OCI-LY7 (cell line): ENCODE measurements around the gene BLM. TPM values are rescaled to one million over a fixed set of nuclear protein-coding genes. Genes with fewer than 3 reads are reported as not detected.
A peak's percentile ranks its signal among the peaks of the same experiment; 100 is the strongest.

ENCODE experiments used
- BruUV-seq: library from RNA; stranded (reverse); fragments of 400-500 nt; replicated peaks from 2 replicates; lab custom pipeline; 2021; lab: Mats Ljungman, UMichigan
- CTCF ChIA-PET: fragments of 300-600 bp; sonication (Branson Sonifier 250); formaldehyde crosslinking; loops from one replicate; lab custom pipeline; 2022; ENCODE audit warnings: antibody characterized with exemption; ENCODE audit not compliant: unreplicated experiment; lab: Charles Lee
- POLR2A ChIA-PET: fragments of 300-600 bp; sonication (Branson Sonifier 250); formaldehyde crosslinking; loops from one replicate; lab custom pipeline; 2022; ENCODE audit warnings: antibody characterized with exemption; lab: Charles Lee
- DNase-seq: peaks from one replicate; pipeline ENCODE4 v3.0.0-alpha.2; 2015; ENCODE audit warnings: low spot score
- H2AFZ ChIP-seq: fragments of 200-600 bp; sonication (generic), shearing (Covaris generic); 2 replicates; pipeline ENCODE4 v1.6.1; 2014; ENCODE audit warnings: mild to moderate bottlenecking, antibody characterized with exemption, low read length, moderate library complexity
- H3K27ac ChIP-seq: fragments of 200-600 bp; sonication (generic); 2 replicates; pipeline ENCODE4 v1.5.1; 2014; ENCODE audit warnings: mixed run types, low read depth, mild to moderate bottlenecking, moderate library complexity, low read length, inconsistent platforms; ENCODE audit not compliant: poor library complexity, severe bottlenecking
- H3K36me3 ChIP-seq: fragments of 200-600 bp; sonication (generic); 2 replicates; pipeline ENCODE4 v1.6.1; 2014; ENCODE audit warnings: mild to moderate bottlenecking, antibody characterized with exemption, low read length, moderate library complexity, mixed read lengths; ENCODE audit not compliant: insufficient read depth
- H3K4me1 ChIP-seq: fragments of 200-600 bp; sonication (generic); 2 replicates; pipeline ENCODE4 v1.5.1; 2014; ENCODE audit warnings: mild to moderate bottlenecking, low read length; ENCODE audit not compliant: insufficient read depth, poor library complexity, severe bottlenecking
- H3K4me2 ChIP-seq: fragments of 200-600 bp; sonication (generic); 2 replicates; pipeline ENCODE4 v1.6.1; 2014; ENCODE audit warnings: mild to moderate bottlenecking, low read length
- H3K4me3 ChIP-seq: fragments of 200-600 bp; sonication (generic); 2 replicates; pipeline ENCODE4 v1.5.1; 2014; ENCODE audit warnings: mild to moderate bottlenecking, low read depth, low read length; ENCODE audit not compliant: poor library complexity, severe bottlenecking
- H3K79me2 ChIP-seq: fragments of 200-600 bp; sonication (generic); 2 replicates; pipeline ENCODE4 v1.6.1; 2016; ENCODE audit warnings: low read depth, mild to moderate bottlenecking, low read length, moderate library complexity, mixed read lengths; ENCODE audit not compliant: insufficient read depth
- H3K9me2 ChIP-seq: fragments of 200-600 bp; sonication (generic); 2 replicates; pipeline ENCODE4 v1.6.1; 2016; ENCODE audit warnings: mild to moderate bottlenecking, low read length, mixed read lengths; ENCODE audit not compliant: insufficient read depth
- H3K9me3 ChIP-seq: fragments of 200-600 bp; sonication (generic); 2 replicates; pipeline ENCODE4 v1.6.1; 2014; ENCODE audit warnings: mild to moderate bottlenecking, mixed run types, low read length, mixed read lengths
- H4K20me1 ChIP-seq: fragments of 200-600 bp; sonication (generic); 2 replicates; pipeline ENCODE4 v1.6.1; 2014; ENCODE audit warnings: mild to moderate bottlenecking, antibody characterized with exemption, low read length, moderate library complexity, mixed read lengths; ENCODE audit not compliant: insufficient read depth
- EZH2phosphoT487 ChIP-seq: fragments of 200-600 bp; sonication (generic); IDR thresholded peaks from 2 replicates; pipeline ENCODE4 v1.6.1; 2018; ENCODE audit warnings: low read depth, borderline replicate concordance, mild to moderate bottlenecking, mixed run types, antibody characterized with exemption, low read length, moderate library complexity, mixed read lengths
- intact Hi-C: fragments of 100-400 bp; cut with micrococcal nuclease; formaldehyde crosslinking; loops from one replicate; pipeline ENCODE4 v1.10.0; 2022; ENCODE audit not compliant: unreplicated experiment
- total RNA-seq, 2 experiments: library from RNA; depleted of rRNA in 1 of 2; stranded (reverse); fragments of >200 nt in 1 of 2; shearing (Covaris generic) in 1 of 2; gene quantifications; 2 replicates each; pipeline ENCODE4 v1.2.3, GENCODE V29; 2014 to 2022
- TF ChIP-seq, protein P1 (sequence below): fragments of 200-600 bp; sonication (generic); conservative IDR thresholded peaks from 2 replicates; pipeline ENCODE4 v1.5.1; 2014; ENCODE audit warnings: mild to moderate bottlenecking, antibody characterized with exemption, low read length, moderate library complexity, mixed read lengths

The BLM gene
- total RNA-seq, 2 experiments from 2014 or later, result 47.1 to 51.8 TPM

DNA sequence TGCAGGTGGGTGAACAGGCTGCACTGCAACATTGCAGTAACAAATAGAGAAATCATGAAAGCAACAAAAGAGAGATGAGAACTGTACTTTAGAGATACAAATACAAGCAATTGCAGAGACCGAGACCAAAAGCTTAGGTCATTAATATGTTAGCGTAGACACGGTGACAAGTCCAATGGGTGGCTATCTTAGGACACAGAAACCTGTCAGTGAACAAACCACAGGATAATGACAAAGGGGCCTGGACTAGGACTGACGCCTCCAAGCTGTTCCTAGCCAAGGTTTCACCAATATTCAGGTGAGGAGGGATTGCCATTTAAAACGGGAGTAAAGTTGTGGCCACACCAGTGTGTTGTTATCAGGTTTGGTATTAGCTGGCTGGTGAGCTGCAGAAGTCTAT lies 41.7 kb upstream of the BLM start:
- intact Hi-C loops, result no loop called here
- Histone ChIP-seq H3K27ac (no peak overlapping the region), H3K4me3 (no peak overlapping the region), H3K9me2 (no peaks in the 10 kb centered on the region), H2AFZ (no peak overlapping the region), H3K9me3 (no peaks in the 10 kb centered on the region), H3K79me2 (no peaks in the 10 kb centered on the region), H4K20me1 (no peaks in the 10 kb centered on the region), H3K36me3 (no peaks in the 10 kb centered on the region), H3K4me1 (no peaks in the 10 kb centered on the region), H3K4me2 (no peak overlapping the region)
- POLR2A ChIA-PET, result no interaction called here
- CTCF ChIA-PET, result no interaction called here
- no peak for DNase-seq
- no TSS peak for BruUV-seq
- TF ChIP-seq, protein P1, sequence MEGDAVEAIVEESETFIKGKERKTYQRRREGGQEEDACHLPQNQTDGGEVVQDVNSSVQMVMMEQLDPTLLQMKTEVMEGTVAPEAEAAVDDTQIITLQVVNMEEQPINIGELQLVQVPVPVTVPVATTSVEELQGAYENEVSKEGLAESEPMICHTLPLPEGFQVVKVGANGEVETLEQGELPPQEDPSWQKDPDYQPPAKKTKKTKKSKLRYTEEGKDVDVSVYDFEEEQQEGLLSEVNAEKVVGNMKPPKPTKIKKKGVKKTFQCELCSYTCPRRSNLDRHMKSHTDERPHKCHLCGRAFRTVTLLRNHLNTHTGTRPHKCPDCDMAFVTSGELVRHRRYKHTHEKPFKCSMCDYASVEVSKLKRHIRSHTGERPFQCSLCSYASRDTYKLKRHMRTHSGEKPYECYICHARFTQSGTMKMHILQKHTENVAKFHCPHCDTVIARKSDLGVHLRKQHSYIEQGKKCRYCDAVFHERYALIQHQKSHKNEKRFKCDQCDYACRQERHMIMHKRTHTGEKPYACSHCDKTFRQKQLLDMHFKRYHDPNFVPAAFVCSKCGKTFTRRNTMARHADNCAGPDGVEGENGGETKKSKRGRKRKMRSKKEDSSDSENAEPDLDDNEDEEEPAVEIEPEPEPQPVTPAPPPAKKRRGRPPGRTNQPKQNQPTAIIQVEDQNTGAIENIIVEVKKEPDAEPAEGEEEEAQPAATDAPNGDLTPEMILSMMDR, result no peak

DNA sequence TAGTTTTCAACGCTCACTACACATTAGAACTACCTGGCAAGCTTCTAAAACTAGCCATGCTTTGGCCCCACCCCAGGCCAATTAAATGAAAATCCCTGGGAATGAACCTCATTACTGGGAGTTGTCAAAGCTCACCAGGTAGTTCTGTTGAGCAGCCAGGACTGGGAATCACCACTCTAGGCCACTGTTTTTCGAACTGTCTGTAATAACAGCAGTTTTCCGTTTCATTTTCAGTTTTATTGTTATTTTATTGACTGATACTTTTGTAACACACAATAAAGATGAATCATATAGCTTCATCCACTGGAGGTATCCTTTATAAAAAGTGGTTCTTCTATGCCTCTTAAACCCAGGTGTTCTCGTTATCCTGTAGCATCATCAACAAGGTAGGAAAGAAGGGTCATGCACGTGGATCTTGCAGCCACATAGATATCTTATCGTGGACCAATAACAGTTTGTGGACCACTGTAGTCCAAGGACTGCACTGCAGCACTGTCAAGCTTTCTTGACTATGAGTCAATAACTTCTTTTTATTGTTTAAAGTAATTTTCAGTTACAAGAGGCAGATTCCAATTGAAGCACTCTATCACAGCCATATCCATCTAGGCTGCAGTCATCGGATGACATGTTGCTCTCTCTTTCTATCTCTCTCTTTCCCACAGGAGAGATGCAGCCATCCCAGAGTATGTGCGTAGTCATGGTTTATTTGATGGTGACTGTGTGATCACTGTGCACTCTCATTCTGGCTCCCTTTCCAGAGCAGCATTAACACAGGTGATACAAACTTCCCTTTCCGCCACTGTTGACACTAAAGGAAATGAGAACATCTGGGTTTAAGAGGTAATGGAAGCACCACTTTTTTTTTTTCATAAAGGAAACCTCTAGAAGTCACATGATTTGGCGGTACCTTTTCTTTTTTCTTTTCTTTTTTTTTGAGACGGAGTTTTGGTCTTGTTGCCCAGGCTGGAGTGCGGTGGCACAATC lies 39.0 kb upstream of the BLM start:
- H3K4me3 ChIP-seq, result no peak overlapping the region
- no peaks in the 10 kb centered on the region for H3K36me3 ChIP-seq
- H3K27ac ChIP-seq, result no peak overlapping the region
- DNase-seq, result peak; percentile 38
- TF ChIP-seq, protein P1, result no peak
- TF ChIP-seq EZH2phosphoT487, result no peak
- no peak overlapping the region for H2AFZ ChIP-seq
- H3K4me1 ChIP-seq, result no peaks in the 10 kb centered on the region
- intact Hi-C loops, result no loop called here
- CTCF ChIA-PET, result no interaction called here
- no peak overlapping the region for H3K4me2 ChIP-seq
- no TSS peak for BruUV-seq
- no peaks in the 10 kb centered on the region for H4K20me1 ChIP-seq
- POLR2A ChIA-PET, result interaction anchor here (0.5 to 0.6 kb wide), 2 partner anchors 177 to 1291 kb away, joined by 3 to 4 read pairs; no protein-coding TSS in a partner anchor
- no peaks in the 10 kb centered on the region for H3K9me3 ChIP-seq
- H3K9me2 ChIP-seq, result no peaks in the 10 kb centered on the region
- no peaks in the 10 kb centered on the region for H3K79me2 ChIP-seq

DNA sequence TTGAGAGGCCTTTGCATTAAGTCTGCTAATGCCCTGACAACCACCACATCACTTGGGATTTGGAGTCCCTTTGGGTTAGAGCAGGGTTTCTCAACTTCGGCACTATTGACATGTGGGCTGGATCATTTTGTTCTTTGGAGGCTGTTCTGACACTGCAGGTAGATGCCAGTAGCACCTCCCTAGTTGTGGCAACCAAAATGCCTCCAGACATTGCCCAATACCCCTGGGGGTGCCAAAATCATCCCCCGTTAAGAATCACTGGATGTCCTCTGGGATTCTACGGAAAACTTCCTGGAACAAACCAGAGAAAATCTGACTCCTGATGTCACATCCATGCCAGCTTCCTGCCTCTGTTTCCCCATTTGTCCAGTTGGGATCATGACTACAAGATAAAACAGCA lies 37.2 kb upstream of the BLM start:
- Histone ChIP-seq H4K20me1 (no peaks in the 10 kb centered on the region), H3K4me2 (no peak overlapping the region), H3K4me3 (no peak overlapping the region), H3K4me1 (no peaks in the 10 kb centered on the region), H3K36me3 (no peaks in the 10 kb centered on the region), H3K79me2 (no peaks in the 10 kb centered on the region), H3K9me2 (no peaks in the 10 kb centered on the region), H2AFZ (no peak overlapping the region), H3K9me3 (no peaks in the 10 kb centered on the region), H3K27ac (no peak overlapping the region)
- DNase-seq, result no peak
- CTCF ChIA-PET, result no interaction called here
- POLR2A ChIA-PET, result no interaction called here
- intact Hi-C loops, result no loop called here
- no peak for TF ChIP-seq EZH2phosphoT487
- TF ChIP-seq, protein P1, result no peak
- BruUV-seq, result no TSS peak
